Measurements from ENCODE around the gene ALDH1A2.

Gene ALDH1A2

GRCh38 chr15:57962887-57963286, 102.6 kb downstream of the ALDH1A2 start:
- Histone ChIP-seq H3K18ac (ENCODE audit: low read length) (no peak overlapping the region), H3K14ac (ENCODE audit: low read length) (no peak overlapping the region)

GRCh38 chr15:57961919-57962318, 103.6 kb downstream of the ALDH1A2 start:
- H2BK12ac ChIP-seq (ENCODE audit: low read length) = no peak overlapping the region
- no peaks in the 10 kb centered on the region for H3K4me1 ChIP-seq (ENCODE audit: control insufficient read depth in 2 of 2, insufficient read depth in 1 of 2, low read depth in 1 of 2, low read length in 2 of 2)
- no peak overlapping the region for H2AK5ac ChIP-seq (ENCODE audit: low read depth, low read length)
- H2BK120ac ChIP-seq (ENCODE audit: low read depth, low read length) = no peak overlapping the region
- no peak overlapping the region for H3K18ac ChIP-seq (ENCODE audit: low read length)
- H2AFZ ChIP-seq (ENCODE audit: low read length) = no peak overlapping the region
- H3K4ac ChIP-seq (ENCODE audit: low read length) = no peak overlapping the region
- H4K8ac ChIP-seq (ENCODE audit: low read depth, low read length) = no peak overlapping the region
- H2BK5ac ChIP-seq (ENCODE audit: low read length) = no peak overlapping the region
- no CpG with 5 or more reads among the region's 4 CpGs for WGBS, 2 donors (ENCODE audit: extremely low coverage in 2 of 2, insufficient read length in 2 of 2, insufficient replicate concordance in 1 of 2)
- H3K27ac ChIP-seq (replicated peaks; ENCODE audit: low read length) = no peak overlapping the region
- H4K91ac ChIP-seq (ENCODE audit: low read depth, low read length, poor library complexity) = no peak overlapping the region
- no peak overlapping the region for H3K23ac ChIP-seq (ENCODE audit: low read depth, low read length, poor library complexity)
- H3K9ac ChIP-seq (ENCODE audit: low read depth, low read length, poor library complexity) = no peak overlapping the region
- H3K79me1 ChIP-seq (ENCODE audit: low read depth, low read length) = no peaks in the 10 kb centered on the region
- H3K27me3 ChIP-seq (ENCODE audit: control insufficient read depth in 3 of 3, insufficient read depth in 3 of 3, low read depth in 1 of 3, low read length in 3 of 3) = no peaks in the 10 kb centered on the region
- no peaks in the 10 kb centered on the region for H3K36me3 ChIP-seq (replicated peaks in 1 of 2; ENCODE audit: control insufficient read depth in 2 of 2, insufficient read depth in 2 of 2, low read length in 2 of 2)
- H3K4me3 ChIP-seq (ENCODE audit: low read length in 2 of 2) = no peak overlapping the region
- no peak overlapping the region for H3K4me2 ChIP-seq (ENCODE audit: insufficient read depth, low read length, poor library complexity, severe bottlenecking)
- no peak overlapping the region for H2BK15ac ChIP-seq (ENCODE audit: low read length)
- H3K14ac ChIP-seq (ENCODE audit: low read length) = no peak overlapping the region
- no peak for DNase-seq (ENCODE audit: low spot score)
- H3K9me3 ChIP-seq (replicated peaks in 1 of 2; ENCODE audit: control insufficient read depth in 2 of 2, insufficient read depth in 1 of 2, low read depth in 1 of 2, low read length in 2 of 2) = no peaks in the 10 kb centered on the region

More at GRCh38 chr15:57962887-57963286, 102.6 kb downstream of the ALDH1A2 start:
- no peak overlapping the region for H4K91ac ChIP-seq (ENCODE audit: low read depth, low read length, poor library complexity)
- H2AK5ac ChIP-seq (ENCODE audit: low read depth, low read length) = no peak overlapping the region
- no peaks in the 10 kb centered on the region for H3K36me3 ChIP-seq (replicated peaks in 1 of 2; ENCODE audit: control insufficient read depth in 2 of 2, insufficient read depth in 2 of 2, low read length in 2 of 2)
- H3K4ac ChIP-seq (ENCODE audit: low read length) = no peak overlapping the region
- no peak overlapping the region for H2BK120ac ChIP-seq (ENCODE audit: low read depth, low read length)
- no peaks in the 10 kb centered on the region for H3K79me1 ChIP-seq (ENCODE audit: low read depth, low read length)
- no peak overlapping the region for H4K8ac ChIP-seq (ENCODE audit: low read depth, low read length)
- H3K27me3 ChIP-seq (ENCODE audit: control insufficient read depth in 3 of 3, insufficient read depth in 3 of 3, low read depth in 1 of 3, low read length in 3 of 3) = no peaks in the 10 kb centered on the region
- H3K23ac ChIP-seq (ENCODE audit: low read depth, low read length, poor library complexity) = no peak overlapping the region
- DNase-seq (ENCODE audit: low spot score) = no peak
- no peak overlapping the region for H3K4me3 ChIP-seq (ENCODE audit: low read length in 2 of 2)
- H3K4me2 ChIP-seq (ENCODE audit: insufficient read depth, low read length, poor library complexity, severe bottlenecking) = no peak overlapping the region
- no peak overlapping the region for H2AFZ ChIP-seq (ENCODE audit: low read length)
- H3K9me3 ChIP-seq (replicated peaks in 1 of 2; ENCODE audit: control insufficient read depth in 2 of 2, insufficient read depth in 1 of 2, low read depth in 1 of 2, low read length in 2 of 2) = no peaks in the 10 kb centered on the region
- H3K9ac ChIP-seq (ENCODE audit: low read depth, low read length, poor library complexity) = no peak overlapping the region
- H2BK12ac ChIP-seq (ENCODE audit: low read length) = no peak overlapping the region
- no CpG with 5 or more reads among the region's 4 CpGs for WGBS, 2 donors (ENCODE audit: extremely low coverage in 2 of 2, insufficient read length in 2 of 2, insufficient replicate concordance in 1 of 2)
- H3K4me1 ChIP-seq (ENCODE audit: control insufficient read depth in 2 of 2, insufficient read depth in 1 of 2, low read depth in 1 of 2, low read length in 2 of 2) = peaks cover 0 to 3% of the 10 kb centered on the region in 2 donors
- no peak overlapping the region for H2BK15ac ChIP-seq (ENCODE audit: low read length)
- no peak overlapping the region for H3K27ac ChIP-seq (replicated peaks; ENCODE audit: low read length)
- H2BK5ac ChIP-seq (ENCODE audit: low read length) = no peak overlapping the region

GRCh38 chr15:57957113-57957512, 108.4 kb downstream of the ALDH1A2 start:
- H4K91ac ChIP-seq (ENCODE audit: low read depth, low read length, poor library complexity) = no peak overlapping the region
- no peak overlapping the region for H2BK120ac ChIP-seq (ENCODE audit: low read depth, low read length)
- no peak overlapping the region for H3K4ac ChIP-seq (ENCODE audit: low read length)
- H3K14ac ChIP-seq (ENCODE audit: low read length) = no peak overlapping the region
- no peak overlapping the region for H2AK5ac ChIP-seq (ENCODE audit: low read depth, low read length)
- H2BK15ac ChIP-seq (ENCODE audit: low read length) = no peak overlapping the region
- no peak overlapping the region for H4K8ac ChIP-seq (ENCODE audit: low read depth, low read length)
- no peak overlapping the region for H3K4me3 ChIP-seq (ENCODE audit: low read length in 2 of 2)
- no peak overlapping the region for H3K18ac ChIP-seq (ENCODE audit: low read length)
- no CpG with 5 or more reads among the region's 5 CpGs for WGBS, 2 donors (ENCODE audit: extremely low coverage in 2 of 2, insufficient read length in 2 of 2, insufficient replicate concordance in 1 of 2)
- H3K23ac ChIP-seq (ENCODE audit: low read depth, low read length, poor library complexity) = no peak overlapping the region
- H3K36me3 ChIP-seq (replicated peaks in 1 of 2; ENCODE audit: control insufficient read depth in 2 of 2, insufficient read depth in 2 of 2, low read length in 2 of 2) = no peaks in the 10 kb centered on the region
- H2AFZ ChIP-seq (ENCODE audit: low read length) = no peak overlapping the region
- no peak overlapping the region for H3K27ac ChIP-seq (replicated peaks; ENCODE audit: low read length)
- H3K4me1 ChIP-seq (ENCODE audit: control insufficient read depth in 2 of 2, insufficient read depth in 1 of 2, low read depth in 1 of 2, low read length in 2 of 2) = no peaks in the 10 kb centered on the region
- no peaks in the 10 kb centered on the region for H3K79me1 ChIP-seq (ENCODE audit: low read depth, low read length)
- no peak overlapping the region for H3K4me2 ChIP-seq (ENCODE audit: insufficient read depth, low read length, poor library complexity, severe bottlenecking)
- H3K27me3 ChIP-seq (ENCODE audit: control insufficient read depth in 3 of 3, insufficient read depth in 3 of 3, low read depth in 1 of 3, low read length in 3 of 3) = no peaks in the 10 kb centered on the region
- H3K9ac ChIP-seq (ENCODE audit: low read depth, low read length, poor library complexity) = no peak overlapping the region
- H2BK12ac ChIP-seq (ENCODE audit: low read length) = no peak overlapping the region
- no peaks in the 10 kb centered on the region for H3K9me3 ChIP-seq (replicated peaks in 1 of 2; ENCODE audit: control insufficient read depth in 2 of 2, insufficient read depth in 1 of 2, low read depth in 1 of 2, low read length in 2 of 2)
- no peak overlapping the region for H2BK5ac ChIP-seq (ENCODE audit: low read length)
- DNase-seq (ENCODE audit: low spot score) = no peak

DNA sequence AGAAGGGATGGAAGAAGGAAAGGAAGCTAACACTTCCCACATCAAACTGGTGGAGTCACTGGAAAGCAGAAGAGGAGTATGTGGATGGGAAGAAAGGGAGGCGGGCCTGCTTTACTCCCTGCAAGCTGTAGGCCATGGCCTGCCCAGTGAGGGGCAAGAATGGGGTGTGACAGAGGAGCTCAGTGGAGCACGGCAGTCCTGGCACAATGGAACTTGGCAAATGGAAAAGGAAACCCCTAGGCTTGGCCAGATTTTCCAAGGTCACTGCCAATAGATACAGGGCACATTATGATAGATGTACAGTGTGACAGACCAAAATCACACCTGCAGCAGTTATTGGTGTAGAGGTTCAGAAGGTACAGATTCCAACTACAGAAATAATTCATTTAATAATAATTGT, 111.6 kb downstream of the ALDH1A2 start:
- no CpG with 5 or more reads among the region's 2 CpGs for WGBS, 2 donors (ENCODE audit: extremely low coverage in 2 of 2, insufficient read length in 2 of 2, insufficient replicate concordance in 1 of 2)
- H3K4ac ChIP-seq (ENCODE audit: low read length) = no peak overlapping the region

More for the DNA sequence above, 111.6 kb downstream of the ALDH1A2 start:
- H3K18ac ChIP-seq (ENCODE audit: low read length) = no peak overlapping the region
- no peak overlapping the region for H2AK5ac ChIP-seq (ENCODE audit: low read depth, low read length)
- H3K27ac ChIP-seq (replicated peaks; ENCODE audit: low read length) = no peak overlapping the region
- no peaks in the 10 kb centered on the region for H3K4me1 ChIP-seq (ENCODE audit: control insufficient read depth in 2 of 2, insufficient read depth in 1 of 2, low read depth in 1 of 2, low read length in 2 of 2)
- no peaks in the 10 kb centered on the region for H3K36me3 ChIP-seq (replicated peaks in 1 of 2; ENCODE audit: control insufficient read depth in 2 of 2, insufficient read depth in 2 of 2, low read length in 2 of 2)
- H3K14ac ChIP-seq (ENCODE audit: low read length) = no peak overlapping the region
- H4K8ac ChIP-seq (ENCODE audit: low read depth, low read length) = no peak overlapping the region
- no peak overlapping the region for H2BK15ac ChIP-seq (ENCODE audit: low read length)
- H3K9ac ChIP-seq (ENCODE audit: low read depth, low read length, poor library complexity) = no peak overlapping the region
- no peaks in the 10 kb centered on the region for H3K79me1 ChIP-seq (ENCODE audit: low read depth, low read length)
- no peak overlapping the region for H4K91ac ChIP-seq (ENCODE audit: low read depth, low read length, poor library complexity)
- no peak overlapping the region for H3K23ac ChIP-seq (ENCODE audit: low read depth, low read length, poor library complexity)
- no peak for DNase-seq (ENCODE audit: low spot score)
- H3K4me3 ChIP-seq (ENCODE audit: low read length in 2 of 2) = no peak overlapping the region
- no peak overlapping the region for H3K4me2 ChIP-seq (ENCODE audit: insufficient read depth, low read length, poor library complexity, severe bottlenecking)
- peaks cover 0 to 2% (median 0%) of the 10 kb centered on the region in 3 experiments for H3K27me3 ChIP-seq (ENCODE audit: control insufficient read depth in 3 of 3, insufficient read depth in 3 of 3, low read depth in 1 of 3, low read length in 3 of 3)
- no peak overlapping the region for H2AFZ ChIP-seq (ENCODE audit: low read length)
- no peak overlapping the region for H2BK120ac ChIP-seq (ENCODE audit: low read depth, low read length)
- H2BK12ac ChIP-seq (ENCODE audit: low read length) = no peak overlapping the region
- no peaks in the 10 kb centered on the region for H3K9me3 ChIP-seq (replicated peaks in 1 of 2; ENCODE audit: control insufficient read depth in 2 of 2, insufficient read depth in 1 of 2, low read depth in 1 of 2, low read length in 2 of 2)
- H2BK5ac ChIP-seq (ENCODE audit: low read length) = no peak overlapping the region

All from neuronal stem cell (in vitro differentiated cells).